HCT116 (cell line): ENCODE measurements around the gene OBSCN.

Source experiments
- POLR2A ChIP-seq: IDR thresholded peaks from 2 replicates; pipeline ENCODE4 v1.7.0; 2011; ENCODE audit warnings: borderline replicate concordance; ENCODE audit not compliant: insufficient read depth, insufficient read length; ENCODE audit errors: extremely low read depth
- TF ChIP-seq, protein P1 (sequence below), 3 experiments: fragments of 200-600 bp in 1 of 3; sonication (generic) in 1 of 3; IDR thresholded peaks in 2 of 3; conservative IDR thresholded peaks in 1 of 3; 2 replicates each; pipeline ENCODE4 v1.5.1; 2012 to 2017; ENCODE audit warnings: low read depth in 2 of 3, low read length in 2 of 3, antibody characterized with exemption in 1 of 3, borderline replicate concordance in 1 of 3, control low read depth in 1 of 3, mild to moderate bottlenecking in 1 of 3, mixed read lengths in 1 of 3, mixed run types in 1 of 3, moderate library complexity in 1 of 3; ENCODE audit not compliant: insufficient read depth in 1 of 3

DNA sequence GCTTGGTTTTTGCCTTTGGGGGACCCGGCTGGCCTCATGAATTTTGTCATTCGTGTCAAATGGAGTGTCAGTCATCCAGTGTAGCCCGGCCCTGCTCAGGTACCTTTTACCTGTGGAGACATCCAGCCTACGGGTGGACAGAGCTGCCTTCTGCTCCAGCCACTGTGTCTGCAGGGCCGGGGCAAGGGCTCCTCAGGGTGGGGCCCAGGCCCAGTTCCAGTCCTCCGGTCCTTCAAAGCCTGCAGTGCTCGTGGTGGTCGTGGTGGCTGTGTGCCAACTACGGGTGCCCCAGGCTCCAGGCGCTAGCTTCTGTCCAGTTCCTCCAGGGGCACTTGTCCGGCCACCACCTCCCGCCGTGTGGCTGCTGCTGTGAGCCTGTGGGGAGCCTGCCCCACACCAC, 144.0 kb downstream of the OBSCN start:
- TF ChIP-seq, protein P1, sequence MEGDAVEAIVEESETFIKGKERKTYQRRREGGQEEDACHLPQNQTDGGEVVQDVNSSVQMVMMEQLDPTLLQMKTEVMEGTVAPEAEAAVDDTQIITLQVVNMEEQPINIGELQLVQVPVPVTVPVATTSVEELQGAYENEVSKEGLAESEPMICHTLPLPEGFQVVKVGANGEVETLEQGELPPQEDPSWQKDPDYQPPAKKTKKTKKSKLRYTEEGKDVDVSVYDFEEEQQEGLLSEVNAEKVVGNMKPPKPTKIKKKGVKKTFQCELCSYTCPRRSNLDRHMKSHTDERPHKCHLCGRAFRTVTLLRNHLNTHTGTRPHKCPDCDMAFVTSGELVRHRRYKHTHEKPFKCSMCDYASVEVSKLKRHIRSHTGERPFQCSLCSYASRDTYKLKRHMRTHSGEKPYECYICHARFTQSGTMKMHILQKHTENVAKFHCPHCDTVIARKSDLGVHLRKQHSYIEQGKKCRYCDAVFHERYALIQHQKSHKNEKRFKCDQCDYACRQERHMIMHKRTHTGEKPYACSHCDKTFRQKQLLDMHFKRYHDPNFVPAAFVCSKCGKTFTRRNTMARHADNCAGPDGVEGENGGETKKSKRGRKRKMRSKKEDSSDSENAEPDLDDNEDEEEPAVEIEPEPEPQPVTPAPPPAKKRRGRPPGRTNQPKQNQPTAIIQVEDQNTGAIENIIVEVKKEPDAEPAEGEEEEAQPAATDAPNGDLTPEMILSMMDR (IDR thresholded peaks at IDR 0.05 in 2 of 3, conservative IDR thresholded peaks at IDR 0.05 in 1 of 3; ENCODE audit: borderline replicate concordance in 1 of 3, insufficient read depth in 1 of 3, low read depth in 2 of 3, low read length in 2 of 3) = no peak
- no peak for TF ChIP-seq POLR2A
